Activated CD4-positive, CD25-positive, alpha-beta regulatory T cell treated with anti-CD3 and anti-CD28 coated beads, Interleukin-2, amount 50 U/mL, for 24 hours (primary cell): Measurements from ENCODE around the gene IL10RA.
"Not testable (repeated sequence)": the region's sequence is repeated elsewhere in the genome, so short reads cannot be mapped to it uniquely, and the experiment has no call there.

Source experiments
- ATAC-seq, 2 donors: fragments of 150-1000 bp; cut with Tn5 transposase; one replicate each; pipeline ENCODE4 v1.10.0; 2021; ENCODE audit warnings: mild to moderate bottlenecking in 1 of 2, moderate library complexity in 1 of 2

The IL10RA gene

GRCh38 chr11:117985953-117986887, at the start of gene IL10RA:
TSS of gene IL10RA (plus strand) at chr11:117986394. CDS start at chr11:117986468, 74 bp downstream.
- ATAC-seq = peak; percentile 73 to 74

- peak; percentile 64 to 75 for ATAC-seq
These were observed 49.2 kb upstream of the IL10RA start for GRCh38 chr11:117936973-117937372.

- ATAC-seq = no peak
These were observed 45.5 kb upstream of the IL10RA start for GRCh38 chr11:117940736-117941135.

GRCh38 chr11:117941163-117941707, 45.0 kb upstream of the IL10RA start:
- ATAC-seq = no peak

GRCh38 chr11:117941976-117942654, 44.1 kb upstream of the IL10RA start:
- ATAC-seq = no peak

GRCh38 chr11:117944554-117944953, 41.6 kb upstream of the IL10RA start:
- ATAC-seq = peak in 1 of 2 donors; percentile 18

- ATAC-seq = no peak
These were observed 41.0 kb upstream of the IL10RA start for GRCh38 chr11:117945047-117945810.

GRCh38 chr11:117946156-117946841, 39.9 kb upstream of the IL10RA start:
- no peak for ATAC-seq

- peak; percentile 50 to 51 for ATAC-seq
These were observed 39.2 kb upstream of the IL10RA start for GRCh38 chr11:117946842-117947526.

- not testable (repeated sequence) for ATAC-seq
These were observed 38.4 kb upstream of the IL10RA start for GRCh38 chr11:117947751-117948150.

GRCh38 chr11:117948466-117948865, 37.7 kb upstream of the IL10RA start:
- ATAC-seq = not testable (repeated sequence)

- no peak for ATAC-seq
These were observed 37.1 kb upstream of the IL10RA start for GRCh38 chr11:117949062-117949461.

- ATAC-seq = peak; percentile 30 to 40
These were observed 35.9 kb upstream of the IL10RA start for GRCh38 chr11:117950301-117950700.

GRCh38 chr11:117950993-117951961, 34.9 kb upstream of the IL10RA start:
- peak; percentile 63 to 74 for ATAC-seq

GRCh38 chr11:117953024-117953671, 33.0 kb upstream of the IL10RA start:
- ATAC-seq = peak; percentile 24 to 26

GRCh38 chr11:117958949-117959348, 27.2 kb upstream of the IL10RA start:
- no peak for ATAC-seq

- no peak for ATAC-seq
These were observed 26.6 kb upstream of the IL10RA start for GRCh38 chr11:117959438-117960149.

GRCh38 chr11:117960406-117960805, 25.8 kb upstream of the IL10RA start:
- peak in 1 of 2 donors; percentile 35 for ATAC-seq

- no peak for ATAC-seq
These were observed 24.3 kb upstream of the IL10RA start for GRCh38 chr11:117961896-117962295.
